Activated CD4-positive, alpha-beta T cell treated with anti-CD3 and anti-CD28 coated beads, Interleukin-2, Interleukin-4, amounts not matched to agents 100 ng/mL and 50 ng/mL, durations not matched to agents 16 hours and 8 hours (primary cell): ENCODE measurements around the gene HPS1.

Source experiments
- DNase-seq: peaks from one replicate; pipeline ENCODE4 v3.0.0-alpha.2; 2020; ENCODE audit warnings: low spot score

Gene HPS1

DNA sequence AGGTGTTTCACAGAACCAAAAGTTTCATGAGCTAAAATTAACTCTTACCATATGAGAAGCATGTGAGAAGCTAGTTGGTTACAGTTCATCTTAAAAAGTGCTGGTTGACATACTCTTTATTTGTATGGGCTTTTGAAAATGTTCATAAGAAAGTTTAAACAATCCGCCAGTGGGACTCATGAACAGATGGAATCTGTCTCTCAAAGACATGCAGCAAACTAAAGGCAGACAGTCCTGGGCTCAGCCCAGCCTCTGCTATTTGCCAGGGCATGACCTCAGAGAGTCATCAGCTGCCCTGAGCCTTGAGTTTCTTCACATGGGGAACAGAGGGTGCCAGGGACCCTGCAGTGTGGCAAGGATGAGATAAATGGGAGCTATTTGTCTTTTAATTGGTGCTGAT is 35.0 kb downstream of the HPS1 start:
- no peak for DNase-seq

DNA sequence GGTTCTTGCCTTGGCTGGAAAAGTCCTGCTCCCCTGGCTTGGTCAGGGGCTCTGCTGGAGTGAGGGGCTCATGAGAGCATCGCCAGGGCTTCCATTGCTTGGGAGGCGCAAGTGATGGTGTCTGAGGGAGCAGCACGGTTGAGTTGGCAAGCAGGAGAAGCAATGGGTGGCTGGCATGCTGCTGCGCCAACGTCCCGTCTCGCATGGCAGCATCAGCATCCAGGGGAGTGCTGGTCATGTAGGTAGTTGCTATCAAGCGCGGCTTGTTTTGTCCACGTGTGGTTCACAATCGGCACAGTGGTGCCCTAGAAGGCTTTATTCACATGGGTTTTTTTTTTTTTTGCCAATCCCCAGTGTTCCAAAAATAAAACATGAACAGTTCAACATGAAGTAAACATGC is 35.6 kb downstream of the HPS1 start:
- no peak for DNase-seq

DNA sequence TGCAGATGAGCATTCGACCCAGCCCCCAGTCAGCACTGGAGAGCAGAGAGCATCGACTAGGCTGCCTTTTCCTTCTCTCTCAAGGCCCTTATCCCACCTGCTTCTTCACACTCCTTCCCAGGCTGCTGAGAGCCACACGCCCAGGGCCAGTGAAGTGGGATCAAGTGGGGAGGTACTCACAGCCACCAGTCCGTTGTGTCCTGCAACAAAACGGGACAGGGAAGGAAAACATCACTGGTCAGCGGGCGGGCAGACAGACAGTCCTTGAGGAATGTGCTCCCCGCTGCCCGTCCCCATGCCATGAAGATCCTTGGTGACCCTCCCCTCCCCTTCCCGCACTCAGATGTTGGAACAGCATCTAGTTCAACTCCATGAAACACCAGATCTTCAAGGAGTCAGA is 36.0 kb downstream of the HPS1 start:
- no peak for DNase-seq

DNA sequence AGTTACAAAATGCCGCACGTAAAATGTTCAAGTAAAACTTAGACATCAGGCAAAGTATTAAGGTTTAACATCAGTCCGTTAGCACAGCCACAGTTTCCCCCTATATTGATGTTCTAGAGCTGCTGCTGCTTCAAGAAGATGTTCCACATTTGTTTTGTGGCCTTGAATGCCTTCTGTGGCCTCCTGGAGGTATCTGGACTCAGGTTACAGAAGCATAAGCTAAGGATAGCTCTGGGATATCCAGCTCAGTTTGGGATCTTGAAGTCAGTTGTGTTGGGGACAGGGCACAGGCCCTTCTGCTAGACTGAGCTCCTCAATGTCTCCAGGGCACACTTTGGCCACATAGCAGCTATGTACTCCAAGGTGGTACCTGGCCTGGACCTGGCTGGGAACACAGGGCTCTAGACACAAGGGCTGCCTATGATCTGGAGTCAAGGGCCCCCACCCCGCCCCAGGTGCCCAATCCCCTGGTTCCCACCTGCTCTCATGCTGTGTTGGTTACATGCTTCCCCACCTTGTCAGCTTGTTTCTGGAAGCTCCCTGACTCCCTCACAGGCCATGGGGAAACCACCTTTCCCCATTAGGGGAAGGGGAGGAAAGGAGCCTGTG is 36.5 kb downstream of the HPS1 start:
- no peak for DNase-seq

DNA sequence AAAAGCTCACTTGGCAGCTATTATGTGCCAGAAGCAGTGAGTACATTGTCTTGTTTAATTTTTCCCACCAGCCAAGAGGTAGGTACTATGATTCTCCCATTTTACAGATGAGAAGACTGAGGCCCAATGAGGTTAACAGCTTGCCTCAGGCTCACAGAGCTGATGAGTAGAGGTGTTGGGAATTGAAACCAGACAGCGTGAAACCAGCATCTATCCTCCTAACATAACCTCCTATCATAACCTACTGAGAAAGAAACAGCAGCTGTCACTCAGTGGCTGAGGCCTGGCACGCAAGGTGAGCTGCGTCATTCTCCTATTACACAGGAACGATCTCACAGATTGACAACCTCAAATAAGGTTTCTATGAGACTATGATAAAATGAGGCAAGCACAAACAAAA is 37.9 kb downstream of the HPS1 start:
- DNase-seq = no peak

DNA sequence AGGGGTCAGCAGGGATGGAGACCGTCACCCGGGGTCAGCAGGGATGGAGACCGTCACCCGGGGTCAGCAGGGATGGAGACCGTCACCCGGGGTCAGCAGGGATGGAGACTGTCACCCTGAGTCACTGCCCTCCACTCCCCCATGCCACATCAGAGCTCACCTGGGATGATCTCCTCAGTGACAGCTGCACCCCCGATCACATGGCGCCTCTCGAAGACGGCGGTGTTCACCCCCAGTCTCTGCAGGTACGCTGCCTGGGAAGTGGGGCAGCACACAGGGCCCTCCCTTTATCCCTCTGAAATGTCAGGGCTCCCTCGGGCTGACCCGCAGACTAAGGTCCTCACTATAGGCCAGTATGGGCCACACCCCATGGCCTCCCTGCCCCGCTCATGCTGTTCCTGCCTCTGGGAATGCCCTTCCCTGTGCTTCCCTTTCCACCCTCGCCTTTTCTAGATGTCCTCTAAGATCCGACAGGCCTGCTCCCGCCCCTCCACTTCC is 38.9 kb downstream of the HPS1 start:
- DNase-seq = no peak

DNA sequence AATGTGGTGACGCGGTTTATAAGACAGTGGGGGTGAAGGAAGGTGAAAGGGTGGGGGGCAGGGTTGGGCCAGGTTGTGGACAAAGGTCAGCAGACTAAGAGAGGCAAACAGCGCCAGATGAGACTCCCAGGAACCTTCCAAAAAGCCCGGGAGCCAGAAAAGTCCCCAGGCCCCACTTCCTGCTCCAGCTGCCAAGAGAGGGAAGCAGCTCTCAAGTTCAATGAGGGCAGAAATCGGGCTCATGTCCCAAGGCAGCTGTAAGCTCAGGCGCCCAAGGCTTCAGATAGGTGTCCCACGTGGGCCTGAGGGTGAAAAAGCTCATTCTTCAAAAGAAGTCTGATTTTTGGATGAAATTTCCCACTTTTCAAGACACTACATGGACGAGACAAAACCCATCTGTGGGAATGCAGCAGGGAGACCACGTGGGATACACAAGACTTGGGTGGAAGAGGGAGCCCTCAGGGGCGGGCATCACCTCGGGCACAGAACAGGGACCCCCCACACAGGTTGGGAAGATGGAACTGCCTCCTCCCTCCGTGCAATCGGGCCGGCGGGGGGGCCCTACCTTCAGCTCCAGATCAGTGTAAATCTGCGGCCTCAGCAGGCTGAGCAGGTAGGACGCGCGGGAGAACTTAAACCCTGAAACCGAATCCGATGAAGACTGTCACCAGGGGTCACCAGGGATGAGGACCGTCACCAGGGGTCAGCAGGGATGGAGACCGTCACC is 39.6 kb downstream of the HPS1 start:
- DNase-seq = no peak

DNA sequence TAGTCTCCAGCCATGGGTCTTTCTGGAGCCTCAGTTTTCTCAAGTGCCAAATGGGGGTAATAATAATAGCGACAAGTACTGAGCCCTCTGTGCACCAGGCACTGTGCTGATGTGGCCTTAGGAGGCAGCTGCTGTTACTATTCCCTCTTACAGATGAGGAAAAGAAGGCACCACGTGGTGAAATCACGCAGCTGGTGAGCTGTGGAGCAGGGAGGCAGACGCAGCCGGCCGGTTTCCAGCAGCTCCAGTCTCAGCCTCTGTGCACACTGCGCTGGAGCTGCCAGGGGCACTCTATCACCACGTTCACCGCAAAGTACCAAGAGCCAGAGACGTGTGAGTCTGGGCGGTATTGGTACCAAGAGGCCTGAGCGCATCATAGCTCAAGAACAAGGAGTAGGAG is 41.3 kb downstream of the HPS1 start:
- no peak for DNase-seq

DNA sequence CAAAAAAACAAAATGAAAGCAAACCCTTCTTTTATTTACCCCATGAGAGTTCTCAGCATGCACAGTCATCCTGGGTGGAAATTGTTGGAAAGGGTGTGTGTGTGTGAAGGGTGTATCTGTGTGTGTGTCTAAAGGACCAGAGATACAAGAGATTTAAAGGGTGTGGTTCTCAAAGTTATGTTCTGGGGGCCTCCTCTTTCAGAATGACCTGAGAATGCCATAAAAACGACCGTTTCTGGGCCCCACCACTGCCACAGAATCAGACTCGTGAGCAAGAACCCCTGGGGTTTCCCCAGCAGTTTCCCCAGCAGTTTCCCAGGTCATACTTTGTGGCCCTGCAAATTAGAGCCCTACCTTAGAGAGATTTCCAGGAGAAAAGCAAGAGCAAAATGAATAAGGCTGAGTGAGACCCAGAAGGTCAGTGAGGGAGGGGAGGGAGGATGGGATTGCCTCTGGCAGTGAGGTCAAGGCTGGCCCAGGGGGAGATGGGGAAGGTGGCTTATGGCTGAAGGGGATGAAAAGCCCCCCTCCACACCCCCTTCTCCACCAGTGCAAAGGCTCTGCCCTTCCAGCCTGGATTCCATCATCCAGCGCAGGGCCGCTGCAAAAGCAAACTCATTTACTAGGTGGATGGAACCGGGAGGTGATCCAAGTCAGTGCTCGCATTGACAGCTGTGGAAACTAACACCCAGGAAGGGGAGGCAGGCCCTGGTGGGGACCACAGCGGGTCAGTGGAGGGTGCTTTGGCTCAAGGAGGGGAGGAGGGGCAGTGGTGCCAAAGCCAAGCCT is 42.0 kb downstream of the HPS1 start:
- peak; percentile 68 for DNase-seq

DNA sequence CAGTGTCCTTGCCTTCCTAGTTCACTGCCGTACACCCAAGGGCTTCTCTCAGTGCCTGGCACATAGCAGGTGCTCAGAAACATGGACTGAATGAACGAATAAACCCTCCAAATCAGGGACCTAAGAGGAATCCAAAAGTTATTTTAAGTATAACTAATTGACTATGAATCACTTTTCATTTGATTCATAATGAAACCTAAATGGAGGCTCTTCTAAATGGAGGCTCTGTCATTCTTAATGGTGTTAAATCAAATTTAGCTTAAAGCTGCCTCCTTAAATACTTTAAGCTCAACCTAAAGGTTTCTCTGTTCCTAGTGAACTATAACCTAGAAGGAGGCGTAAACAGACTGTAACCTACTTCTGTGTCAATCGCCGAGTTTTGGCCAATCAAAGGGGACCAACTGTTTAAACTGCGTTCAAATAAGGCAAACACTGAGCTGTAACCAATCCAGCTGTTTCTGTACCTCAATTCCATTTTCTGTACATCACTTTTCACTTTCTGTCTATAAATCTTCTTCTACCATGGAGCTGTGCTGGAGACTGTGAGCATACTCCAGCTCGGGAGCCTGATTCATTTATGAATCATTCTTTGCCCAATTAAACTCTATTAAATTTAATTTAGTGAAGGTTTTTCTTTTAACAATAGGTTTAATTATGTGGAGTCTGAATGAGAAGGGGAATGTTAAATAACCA is 42.8 kb downstream of the HPS1 start:
- DNase-seq = peak; percentile 53

DNA sequence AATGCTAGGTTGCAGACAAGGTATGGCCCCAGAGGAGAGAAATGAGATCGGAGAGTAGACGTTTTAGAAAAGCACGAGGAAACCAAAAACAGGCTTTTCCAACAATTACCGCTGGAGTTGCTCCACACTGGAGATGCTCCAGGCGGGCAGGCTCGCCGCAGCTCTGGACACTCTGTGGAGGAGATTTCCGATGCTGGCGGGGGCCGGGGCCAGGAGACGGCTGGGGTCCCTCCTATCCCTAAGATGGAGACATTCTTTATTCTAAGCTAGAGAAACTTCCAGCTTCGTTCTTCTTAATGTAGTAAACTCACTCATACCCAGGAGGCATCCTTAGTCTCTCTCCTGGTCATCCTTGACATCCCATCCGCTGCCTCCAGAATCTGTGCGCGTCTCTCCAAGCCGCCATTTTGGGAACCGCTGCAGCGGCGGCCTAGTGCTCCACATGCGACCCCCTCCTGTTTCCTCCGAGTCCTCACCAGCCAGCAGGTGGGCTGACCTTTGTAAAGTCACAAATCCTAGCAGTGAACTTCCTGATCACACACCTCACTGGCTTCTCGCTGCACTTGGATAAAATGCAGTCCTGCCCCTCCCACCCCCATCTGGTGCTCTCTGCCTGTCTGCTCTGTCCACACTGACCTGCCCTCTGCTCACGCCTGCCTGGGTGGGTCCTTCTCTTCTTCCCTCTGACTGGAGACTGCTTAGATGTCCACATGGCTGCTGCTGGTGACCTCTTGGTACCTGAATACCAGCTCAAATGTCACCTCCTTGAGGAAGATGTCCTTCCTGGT is 43.6 kb downstream of the HPS1 start:
- DNase-seq = no peak

DNA sequence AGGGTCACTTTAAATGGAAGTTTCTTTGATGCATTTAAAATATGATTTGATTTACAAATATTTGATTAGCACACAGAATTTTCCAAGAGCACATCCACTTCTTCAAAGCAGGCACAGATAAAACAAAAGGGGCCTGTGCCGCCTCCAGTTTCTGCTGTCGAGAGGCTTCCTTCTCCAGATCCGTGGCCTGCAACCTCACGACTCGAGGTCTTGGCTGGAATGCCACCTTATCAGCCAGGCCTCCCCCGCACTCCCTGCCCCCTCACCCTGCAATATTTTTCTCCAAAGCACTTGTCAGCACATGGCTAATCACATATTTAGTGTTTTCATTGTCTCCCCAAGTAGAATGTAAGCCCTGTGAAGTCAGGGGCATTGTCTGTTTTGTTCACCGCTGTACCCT is 44.3 kb downstream of the HPS1 start:
- DNase-seq = no peak

DNA sequence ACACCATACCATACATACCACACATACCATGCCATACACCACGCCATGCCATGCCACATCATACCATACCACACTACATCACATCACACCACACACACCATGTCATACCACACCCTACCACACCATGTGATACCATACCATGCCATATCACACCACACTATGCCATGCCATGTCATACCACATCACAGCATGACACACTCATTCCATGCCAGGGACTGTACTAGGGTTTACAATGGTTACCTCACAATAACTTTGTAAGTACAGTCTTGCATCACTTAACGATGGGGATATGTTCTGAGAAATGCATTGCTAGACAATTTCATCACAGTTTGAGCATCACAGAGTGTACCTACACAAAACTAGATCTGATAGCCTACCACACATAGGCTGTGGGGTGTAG is 46.3 kb downstream of the HPS1 start:
- peak; percentile 41 for DNase-seq

DNA sequence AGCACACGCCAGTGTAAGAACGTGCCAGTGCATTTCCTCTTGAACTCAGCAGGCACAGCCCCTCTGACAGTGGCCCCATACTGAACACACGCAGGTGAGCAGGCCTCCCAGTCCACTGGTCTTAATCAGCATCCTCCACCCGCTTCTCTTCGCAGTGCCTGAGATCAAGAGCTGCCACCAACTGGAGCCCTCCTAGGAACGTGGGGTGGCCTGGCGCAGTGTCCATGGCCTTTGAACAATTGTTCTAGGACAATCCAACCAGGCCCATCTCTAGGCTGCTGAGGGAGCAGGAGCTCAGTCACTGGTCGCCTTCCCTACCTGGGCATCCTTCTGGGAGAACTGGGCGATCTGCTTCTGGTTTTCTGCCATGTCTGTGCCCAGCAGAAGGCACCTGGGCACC is 47.0 kb downstream of the HPS1 start:
- DNase-seq = no peak

DNA sequence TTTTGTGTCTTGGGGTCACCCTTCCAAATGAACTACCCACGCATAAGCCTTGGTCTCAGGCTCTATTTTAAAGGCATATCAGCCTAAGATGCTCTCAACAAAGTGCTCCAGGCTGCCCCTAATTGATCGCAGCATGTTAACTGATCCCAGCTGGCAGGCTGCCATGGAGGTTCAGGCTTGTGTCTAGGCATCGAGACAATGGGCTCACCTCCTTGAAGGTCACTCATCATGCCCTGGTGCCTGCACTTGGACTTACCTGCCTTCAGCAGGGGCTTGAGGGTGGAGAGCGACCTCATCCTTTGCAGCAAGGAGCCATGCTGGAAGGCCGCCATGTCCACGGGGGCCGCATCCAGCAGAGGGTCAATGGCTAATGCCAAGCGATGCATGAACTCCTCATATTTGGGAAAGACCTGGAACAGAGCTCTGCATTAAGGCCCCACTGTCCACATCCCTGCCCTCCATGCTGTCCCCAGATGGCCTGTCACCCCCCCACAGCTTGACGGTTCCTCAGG is 49.6 kb downstream of the HPS1 start:
- no peak for DNase-seq

DNA sequence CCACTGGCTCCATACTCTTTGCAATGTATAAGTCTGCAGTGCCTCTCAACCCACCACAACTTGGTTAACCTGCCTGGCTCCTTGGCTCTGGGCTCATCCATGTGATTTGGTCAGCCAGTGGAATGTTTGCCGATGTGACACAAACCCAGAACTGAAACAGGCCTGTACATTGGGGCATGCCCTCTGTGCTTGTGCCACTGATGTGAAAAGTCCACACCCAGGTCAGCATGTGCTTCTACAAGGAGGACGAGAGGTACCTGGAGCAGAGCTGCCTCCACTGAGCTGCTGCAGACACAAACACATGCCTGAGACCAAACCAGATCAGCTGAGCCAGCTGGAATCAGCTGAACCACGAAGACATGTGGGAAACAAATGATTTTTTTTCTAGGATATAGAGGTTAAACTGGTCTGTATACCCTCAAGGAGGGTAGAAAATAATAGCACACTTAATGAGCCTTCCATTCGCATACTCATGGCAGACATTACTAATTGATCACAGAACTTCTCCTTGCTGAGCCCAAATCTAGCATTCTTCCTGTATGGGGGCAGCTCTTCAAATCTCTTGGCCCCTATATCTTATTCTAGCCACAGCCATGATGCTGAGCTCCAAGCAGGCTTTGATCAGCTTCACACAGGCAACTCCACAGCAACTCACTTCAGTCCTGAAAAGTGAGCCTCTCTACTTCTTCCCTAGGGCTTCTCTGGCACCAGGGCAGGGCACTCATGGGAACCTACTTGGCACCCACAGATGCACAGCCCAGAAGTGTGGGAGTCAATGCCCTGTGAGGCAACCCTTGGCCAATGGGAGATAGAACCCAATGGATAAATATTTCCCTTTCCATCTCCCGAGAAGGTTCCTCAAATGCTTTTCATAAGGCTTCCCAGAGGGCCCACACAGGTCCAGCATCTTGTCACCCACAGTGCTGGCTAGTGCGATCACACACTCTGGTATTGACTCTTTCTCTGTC is 50.4 kb downstream of the HPS1 start:
- no peak for DNase-seq

DNA sequence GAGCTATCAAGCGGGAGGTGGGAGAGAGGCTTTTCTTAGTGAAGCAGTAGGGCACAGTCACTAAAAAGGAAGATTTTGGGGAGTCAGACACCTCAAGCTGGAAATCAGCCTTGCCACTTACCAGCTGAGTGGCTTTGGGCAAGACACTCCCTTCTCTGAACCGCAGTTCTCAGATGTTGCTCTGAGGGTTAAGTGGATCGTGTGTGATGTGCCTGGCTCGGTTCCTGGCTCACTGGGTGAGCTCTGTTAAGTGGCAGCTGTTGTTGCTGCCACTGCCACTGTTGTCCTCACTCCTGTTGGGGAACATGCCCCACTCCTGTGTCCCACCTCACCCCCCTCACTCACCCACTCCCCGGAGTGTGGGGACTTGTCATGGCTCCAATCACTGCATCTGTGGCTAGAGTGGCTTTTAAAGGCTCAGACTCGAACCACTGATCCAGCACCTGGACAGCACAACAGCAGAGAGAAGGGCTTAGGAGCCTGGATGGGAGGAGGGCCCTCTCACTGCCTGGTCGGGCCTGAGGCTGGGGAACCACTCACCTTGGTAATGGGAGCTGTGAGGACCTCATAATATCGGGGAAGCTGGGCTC is 51.8 kb downstream of the HPS1 start:
- DNase-seq = no peak

DNA sequence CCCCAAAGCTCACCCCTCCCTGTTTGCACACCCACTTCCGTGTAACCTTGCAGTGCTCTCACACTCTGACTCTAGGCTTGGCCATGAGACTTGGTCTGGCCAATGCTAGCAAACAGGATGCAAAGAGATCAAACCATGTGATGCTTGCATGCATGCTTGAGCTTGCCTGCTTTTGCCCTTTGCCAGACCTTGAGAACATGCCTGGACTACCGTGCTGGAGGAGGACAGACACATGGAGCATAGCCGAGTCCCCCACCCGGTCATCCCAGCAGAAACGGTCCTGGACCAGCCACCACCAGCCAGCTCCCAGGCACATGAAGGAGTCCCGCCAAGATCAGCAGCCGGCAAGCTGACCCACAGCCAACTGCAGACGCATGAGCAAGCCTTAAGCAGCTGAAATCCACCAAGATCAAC is 55.1 kb downstream of the HPS1 start:
- DNase-seq = peak; percentile 26

DNA sequence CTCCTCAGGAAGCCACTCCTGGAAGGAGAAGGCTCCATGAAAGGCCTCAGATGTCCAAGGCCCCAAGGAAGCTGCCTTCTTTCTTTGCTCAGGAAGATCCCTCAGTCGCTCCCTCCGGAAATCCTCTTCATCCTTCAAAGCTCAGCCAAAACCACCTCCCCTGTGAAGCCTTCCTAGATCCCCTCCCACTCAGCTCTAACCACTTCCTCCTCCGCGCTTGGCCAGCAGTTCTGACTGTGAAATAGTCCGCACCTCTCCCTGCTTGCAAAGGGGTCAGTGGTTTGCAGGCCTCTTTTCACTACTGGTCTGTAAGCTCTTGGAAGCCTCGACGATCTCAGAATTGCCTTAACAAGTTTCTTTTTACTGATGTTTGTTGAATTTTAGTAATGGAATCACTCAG is 55.7 kb downstream of the HPS1 start:
- peak; percentile 27 for DNase-seq

DNA sequence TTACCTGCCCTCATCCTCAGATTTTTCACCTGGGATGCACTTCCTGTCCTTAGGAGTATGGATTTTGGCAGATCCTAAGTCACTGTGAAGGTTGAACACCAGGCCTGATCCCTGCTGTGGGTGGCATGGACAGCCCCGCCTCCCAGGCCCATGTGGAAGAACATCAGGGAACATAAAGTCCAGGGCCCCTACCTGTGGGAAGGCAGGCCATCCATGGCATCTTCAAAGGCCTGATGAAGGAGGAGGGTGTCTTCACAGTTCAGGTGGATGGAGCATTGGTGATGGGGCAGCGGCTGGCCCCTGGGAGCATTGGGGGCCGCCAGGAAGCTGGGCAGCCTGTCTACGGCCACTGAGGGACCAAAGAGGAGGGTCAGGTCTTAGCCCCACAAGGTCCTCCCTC is 56.3 kb downstream of the HPS1 start:
- no peak for DNase-seq
